22Rv1 (cell line): ENCODE results near the gene SLC50A1.

Source experiments
- CTCF ChIP-seq: fragments of 450-650 bp; IDR thresholded peaks from 2 replicates; pipeline ENCODE4 v1.5.1; 2017; ENCODE audit warnings: mild to moderate bottlenecking
- ZFX ChIP-seq: fragments of 450-650 bp; IDR thresholded peaks from 2 replicates; pipeline ENCODE4 v1.6.1; 2017; ENCODE audit warnings: antibody characterized with exemption, borderline replicate concordance

- TF ChIP-seq CTCF (peak; percentile 98), ZFX (no peak)
These were observed 31.8 kb downstream of the SLC50A1 start for GRCh38 chr1:155167166-155168104.
